HepG2 (cell line): ENCODE measurements around the gene SEC23IP. TPM values are rescaled to one million over a fixed set of nuclear protein-coding genes. Genes with fewer than 3 reads are reported as not detected.

ENCODE experiments used
- ATF2 ChIP-seq: sonication (generic); formaldehyde crosslinking; IDR thresholded peaks from 2 replicates; pipeline ENCODE4 v1.4.0; 2020; ENCODE audit warnings: missing genetic modification reagents
- ATF4 ChIP-seq, 2 experiments: fragments of 450-650 bp in 1 of 2; sonication (generic) in 1 of 2; formaldehyde crosslinking; IDR thresholded peaks; 2 replicates each; pipeline versions ENCODE4 v1.5.0 to v1.8.0; 2020 to 2022; ENCODE audit warnings: mild to moderate bottlenecking in 1 of 2, missing genetic modification reagents in 1 of 2
- DPF2 ChIP-seq: sonication (generic); formaldehyde crosslinking; IDR thresholded peaks from 2 replicates; pipeline ENCODE4 v1.4.0; 2020; ENCODE audit warnings: mild to moderate bottlenecking, low read depth, missing genetic modification reagents, borderline replicate concordance
- JUNB ChIP-seq: sonication (generic); formaldehyde crosslinking; IDR thresholded peaks from 2 replicates; pipeline ENCODE4 v1.8.0; 2022; ENCODE audit warnings: missing genetic modification reagents, mild to moderate bottlenecking, borderline replicate concordance
- MLLT10 ChIP-seq: sonication (generic); formaldehyde crosslinking; IDR thresholded peaks from 2 replicates; pipeline ENCODE4 v1.4.0; 2020; ENCODE audit warnings: missing genetic modification reagents
- NFATC3 ChIP-seq: sonication (generic); formaldehyde crosslinking; IDR thresholded peaks from 2 replicates; pipeline ENCODE4 v1.5.1; 2020; ENCODE audit warnings: mild to moderate bottlenecking, missing genetic modification reagents
- NFIC ChIP-seq: IDR thresholded peaks from 2 replicates; pipeline ENCODE4 v1.6.1; 2012; ENCODE audit warnings: mild to moderate bottlenecking, low read length, inconsistent platforms
- RBM39 ChIP-seq: fragments of 200-400 bp; formaldehyde crosslinking; IDR thresholded peaks from one replicate; pipeline ENCODE4 v1.6.1; 2018; ENCODE audit warnings: antibody characterized with exemption, mild to moderate bottlenecking, low read depth, low read length; ENCODE audit not compliant: poor library complexity, severe bottlenecking
- RFX3 ChIP-seq: IDR thresholded peaks from 2 replicates; pipeline ENCODE4 v1.6.1; 2016; ENCODE audit warnings: missing biosample characterization, missing genetic modification reagents
- SMARCC2 ChIP-seq: fragments of 450-650 bp; IDR thresholded peaks from 2 replicates; pipeline ENCODE4 v1.6.1; 2017; ENCODE audit warnings: antibody characterized with exemption, mild to moderate bottlenecking
- ZEB1 ChIP-seq: IDR thresholded peaks from 2 replicates; pipeline ENCODE4 v1.6.1; 2012; ENCODE audit warnings: mild to moderate bottlenecking, low read depth, inconsistent platforms; ENCODE audit not compliant: insufficient replicate concordance
- ZFYVE20 ChIP-seq: sonication (generic); formaldehyde crosslinking; IDR thresholded peaks from 2 replicates; pipeline ENCODE4 v1.8.0; 2023; ENCODE audit warnings: low read depth, mild to moderate bottlenecking, moderate library complexity, missing genetic modification reagents, borderline replicate concordance
- ZNF121 ChIP-seq: sonication (generic); formaldehyde crosslinking; IDR thresholded peaks from 2 replicates; pipeline ENCODE4 v1.5.0; 2020; ENCODE audit warnings: mild to moderate bottlenecking, missing genetic modification reagents
- ZNF792 ChIP-seq: IDR thresholded peaks from 2 replicates; pipeline ENCODE4 v1.6.1; 2016
- polyA plus RNA-seq, 8 experiments: library from polyadenylated mRNA; depleted of rRNA in 3 of 8; stranded (reverse) in 7 of 8; unstranded in 1 of 8; fragments of >200 nt; fragmentation: Illumina TruSeq in 4 of 8; extraction: Trizol in 4 of 8; gene quantifications; 2 replicates each; pipeline versions ENCODE4 v1.2.1 to v1.2.3, GENCODE V29; 2011 to 2016; ENCODE audit warnings: low read depth in 4 of 8, missing spikeins in 1 of 8, mixed read lengths in 1 of 8; ENCODE audit not compliant: insufficient read depth in 1 of 8
- total RNA-seq, 5 experiments: library from RNA; depleted of rRNA; stranded (reverse); fragments of >200 nt; fragmentation: Illumina TruSeq; extraction: Trizol; gene quantifications; 2 replicates each; pipeline ENCODE4 v1.2.3, GENCODE V29; 2016; ENCODE audit warnings: low read depth in 1 of 5
- TF ChIP-seq, protein P1 (sequence below), 2 experiments: sonication (generic) in 1 of 2; formaldehyde crosslinking in 1 of 2; IDR thresholded peaks; 2 replicates each; pipeline versions ENCODE4 v1.6.1 to v1.9.0; 2014 to 2022; ENCODE audit warnings: antibody characterized with exemption in 1 of 2, borderline replicate concordance in 1 of 2, inconsistent platforms in 1 of 2, low read depth in 1 of 2, missing genetic modification reagents in 1 of 2
- TF ChIP-seq, protein P2 (sequence below): sonication (generic); formaldehyde crosslinking; IDR thresholded peaks from 2 replicates; pipeline ENCODE4 v1.5.0; 2020; ENCODE audit warnings: mild to moderate bottlenecking, missing genetic modification reagents

SEC23IP gene
- total and polyA plus RNA-seq, 2 of the 13 experiments (the other 11 are each of a cell fraction or from before 2014, with no cell fraction given): 32.3 to 57.7 TPM

GRCh38 chr10:119872860-119873681, 19.5 kb upstream of the SEC23IP start (continued):
- TF ChIP-seq, protein P1, sequence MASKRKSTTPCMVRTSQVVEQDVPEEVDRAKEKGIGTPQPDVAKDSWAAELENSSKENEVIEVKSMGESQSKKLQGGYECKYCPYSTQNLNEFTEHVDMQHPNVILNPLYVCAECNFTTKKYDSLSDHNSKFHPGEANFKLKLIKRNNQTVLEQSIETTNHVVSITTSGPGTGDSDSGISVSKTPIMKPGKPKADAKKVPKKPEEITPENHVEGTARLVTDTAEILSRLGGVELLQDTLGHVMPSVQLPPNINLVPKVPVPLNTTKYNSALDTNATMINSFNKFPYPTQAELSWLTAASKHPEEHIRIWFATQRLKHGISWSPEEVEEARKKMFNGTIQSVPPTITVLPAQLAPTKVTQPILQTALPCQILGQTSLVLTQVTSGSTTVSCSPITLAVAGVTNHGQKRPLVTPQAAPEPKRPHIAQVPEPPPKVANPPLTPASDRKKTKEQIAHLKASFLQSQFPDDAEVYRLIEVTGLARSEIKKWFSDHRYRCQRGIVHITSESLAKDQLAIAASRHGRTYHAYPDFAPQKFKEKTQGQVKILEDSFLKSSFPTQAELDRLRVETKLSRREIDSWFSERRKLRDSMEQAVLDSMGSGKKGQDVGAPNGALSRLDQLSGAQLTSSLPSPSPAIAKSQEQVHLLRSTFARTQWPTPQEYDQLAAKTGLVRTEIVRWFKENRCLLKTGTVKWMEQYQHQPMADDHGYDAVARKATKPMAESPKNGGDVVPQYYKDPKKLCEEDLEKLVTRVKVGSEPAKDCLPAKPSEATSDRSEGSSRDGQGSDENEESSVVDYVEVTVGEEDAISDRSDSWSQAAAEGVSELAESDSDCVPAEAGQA (IDR thresholded peaks at IDR 0.05; ENCODE audit: low read depth): peak; percentile 94
- TF ChIP-seq, protein P1 (CRISPR knock-in tag; IDR thresholded peaks at IDR 0.05; ENCODE audit: borderline replicate concordance): no peak
- TF ChIP-seq ATF2 (CRISPR knock-in tag): no peak
- TF ChIP-seq JUNB: no peak
- TF ChIP-seq MLLT10 (CRISPR knock-in tag): no peak
- TF ChIP-seq RBM39: no peak
- TF ChIP-seq ZEB1: no peak
- TF ChIP-seq SMARCC2: no peak
- no peak for TF ChIP-seq ZFYVE20 (CRISPR knock-in tag)
- no peak for TF ChIP-seq ZNF121 (CRISPR knock-in tag)
- TF ChIP-seq NFATC3 (CRISPR knock-in tag): peak; percentile 54; the same call in 1 of the 2 replicates
- no peak for TF ChIP-seq DPF2
- TF ChIP-seq NFIC: no peak
- no peak for TF ChIP-seq RFX3 (CRISPR knock-in tag)
- TF ChIP-seq ZNF792 (CRISPR knock-in tag): peak; percentile 45
- TF ChIP-seq, protein P2, sequence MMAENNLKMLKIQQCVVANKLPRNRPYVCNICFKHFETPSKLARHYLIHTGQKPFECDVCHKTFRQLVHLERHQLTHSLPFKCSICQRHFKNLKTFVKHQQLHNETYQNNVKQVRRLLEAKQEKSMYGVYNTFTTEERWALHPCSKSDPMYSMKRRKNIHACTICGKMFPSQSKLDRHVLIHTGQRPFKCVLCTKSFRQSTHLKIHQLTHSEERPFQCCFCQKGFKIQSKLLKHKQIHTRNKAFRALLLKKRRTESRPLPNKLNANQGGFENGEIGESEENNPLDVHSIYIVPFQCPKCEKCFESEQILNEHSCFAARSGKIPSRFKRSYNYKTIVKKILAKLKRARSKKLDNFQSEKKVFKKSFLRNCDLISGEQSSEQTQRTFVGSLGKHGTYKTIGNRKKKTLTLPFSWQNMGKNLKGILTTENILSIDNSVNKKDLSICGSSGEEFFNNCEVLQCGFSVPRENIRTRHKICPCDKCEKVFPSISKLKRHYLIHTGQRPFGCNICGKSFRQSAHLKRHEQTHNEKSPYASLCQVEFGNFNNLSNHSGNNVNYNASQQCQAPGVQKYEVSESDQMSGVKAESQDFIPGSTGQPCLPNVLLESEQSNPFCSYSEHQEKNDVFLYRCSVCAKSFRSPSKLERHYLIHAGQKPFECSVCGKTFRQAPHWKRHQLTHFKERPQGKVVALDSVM (CRISPR knock-in tag): no peak
- TF ChIP-seq ATF4 (CRISPR knock-in tag; IDR thresholded peaks at IDR 0.05): no peak
